A673 (cell line): Measurements from ENCODE around the gene STIP1.

Source experiments
- CTCF ChIP-seq: fragments of 300-800, 200-600 bp; sonication (generic); conservative IDR thresholded peaks from 2 replicates; pipeline ENCODE4 v1.5.1; 2017; ENCODE audit warnings: low read depth, mild to moderate bottlenecking, antibody characterized with exemption, low read length, moderate library complexity, mixed read lengths
- EZH2 ChIP-seq: fragments of 200-600 bp; sonication (generic); IDR thresholded peaks from 2 replicates; pipeline ENCODE4 v1.6.1; 2017; ENCODE audit warnings: borderline replicate concordance, low read depth, mild to moderate bottlenecking, mixed read lengths, antibody characterized with exemption, low read length; ENCODE audit not compliant: poor library complexity, severe bottlenecking

GRCh38 chr11:64181506-64182411 lies 4.2 kb upstream of the STIP1 start:
- TF ChIP-seq CTCF (no peak), EZH2 (no peak)
